SH-SY5Y (cell line): ENCODE measurements around the gene ITPK1.

Experiments used
- GATA2 ChIP-seq: IDR thresholded peaks from 2 replicates; pipeline ENCODE4 v1.6.1; 2011; ENCODE audit warnings: mild to moderate bottlenecking, low read depth, low read length
- GATA3 ChIP-seq: IDR thresholded peaks from 2 replicates; pipeline ENCODE4 v1.6.1; 2011; ENCODE audit warnings: low read depth, mild to moderate bottlenecking, low read length, moderate library complexity

DNA sequence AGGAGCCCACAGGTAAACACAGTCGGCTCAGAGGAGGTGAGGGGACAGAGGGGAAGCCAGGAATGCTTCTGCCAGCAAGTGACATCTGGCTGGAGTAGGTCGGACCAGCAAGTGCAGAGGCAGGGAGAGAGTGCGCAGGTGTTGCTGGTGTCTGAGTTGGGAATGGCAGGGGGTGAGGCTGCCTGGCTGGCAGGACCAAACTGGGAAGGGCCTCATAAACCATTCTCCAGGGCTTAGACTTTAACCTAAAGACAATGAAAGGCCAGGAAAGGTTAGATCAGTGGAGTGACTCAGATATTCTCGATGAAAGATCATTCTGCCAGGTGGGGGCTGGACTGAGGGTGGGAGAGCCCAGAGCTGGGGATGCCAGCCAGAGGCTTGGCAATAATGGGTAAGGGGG is 66.4 kb downstream of the ITPK1 start:
- TF ChIP-seq GATA2 (no peak), GATA3 (no peak)
